B cell (primary cell): ENCODE measurements around the gene TENM4.

Source experiments
- EZH2 ChIP-seq: IDR thresholded peaks from 2 replicates; pipeline ENCODE4 v1.6.1; 2012; ENCODE audit warnings: borderline replicate concordance, low read depth, mild to moderate bottlenecking, moderate library complexity, low read length; ENCODE audit not compliant: insufficient read depth, poor library complexity, severe bottlenecking
- TF ChIP-seq, protein P1 (sequence below): fragments of 200-600 bp; IDR thresholded peaks from one replicate; pipeline ENCODE4 v1.8.0; 2022; ENCODE audit warnings: antibody characterized with exemption, mild to moderate bottlenecking

DNA sequence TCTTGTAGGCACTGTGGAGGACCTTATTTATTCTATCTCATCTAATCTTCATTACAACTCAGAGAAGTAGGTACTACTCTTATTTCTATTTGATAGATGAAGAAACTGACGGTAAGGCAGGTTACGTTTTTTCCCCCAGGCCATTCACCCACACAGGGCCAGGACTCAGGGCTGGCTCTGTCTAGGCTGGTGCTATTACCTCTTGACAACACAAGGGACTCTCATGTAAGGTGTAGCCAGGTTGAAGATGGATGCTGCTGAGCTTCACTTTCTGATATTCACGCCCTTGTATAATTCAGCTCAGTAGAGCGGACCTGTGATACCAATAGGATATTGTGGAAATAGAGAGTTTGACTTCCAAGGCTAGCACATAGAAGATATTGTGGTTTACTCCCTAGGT is 453.1 kb downstream of the TENM4 start:
- TF ChIP-seq, protein P1, sequence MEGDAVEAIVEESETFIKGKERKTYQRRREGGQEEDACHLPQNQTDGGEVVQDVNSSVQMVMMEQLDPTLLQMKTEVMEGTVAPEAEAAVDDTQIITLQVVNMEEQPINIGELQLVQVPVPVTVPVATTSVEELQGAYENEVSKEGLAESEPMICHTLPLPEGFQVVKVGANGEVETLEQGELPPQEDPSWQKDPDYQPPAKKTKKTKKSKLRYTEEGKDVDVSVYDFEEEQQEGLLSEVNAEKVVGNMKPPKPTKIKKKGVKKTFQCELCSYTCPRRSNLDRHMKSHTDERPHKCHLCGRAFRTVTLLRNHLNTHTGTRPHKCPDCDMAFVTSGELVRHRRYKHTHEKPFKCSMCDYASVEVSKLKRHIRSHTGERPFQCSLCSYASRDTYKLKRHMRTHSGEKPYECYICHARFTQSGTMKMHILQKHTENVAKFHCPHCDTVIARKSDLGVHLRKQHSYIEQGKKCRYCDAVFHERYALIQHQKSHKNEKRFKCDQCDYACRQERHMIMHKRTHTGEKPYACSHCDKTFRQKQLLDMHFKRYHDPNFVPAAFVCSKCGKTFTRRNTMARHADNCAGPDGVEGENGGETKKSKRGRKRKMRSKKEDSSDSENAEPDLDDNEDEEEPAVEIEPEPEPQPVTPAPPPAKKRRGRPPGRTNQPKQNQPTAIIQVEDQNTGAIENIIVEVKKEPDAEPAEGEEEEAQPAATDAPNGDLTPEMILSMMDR, result no peak
- no peak for TF ChIP-seq EZH2
